CD14-positive monocyte (primary cell): ENCODE measurements around the gene ARV1. TPM values are rescaled to one million over a fixed set of nuclear protein-coding genes. Genes with fewer than 3 reads are reported as not detected.

Source experiments
- DNase-seq, 3 donors: peaks; one replicate each; pipeline ENCODE4 v3.0.0-alpha.2; 2011 to 2022
- H2AFZ ChIP-seq: 2 replicates; pipeline ENCODE4 v1.6.0; 2012; ENCODE audit warnings: mild to moderate bottlenecking, low read depth, low read length, inconsistent platforms; ENCODE audit not compliant: insufficient read depth, poor library complexity, severe bottlenecking
- H3K27ac ChIP-seq, 2 donors: 1 replicate in 1 of 2; 2 replicates in 1 of 2; pipeline ENCODE4 v1.5.1; 2012 to 2013; ENCODE audit warnings: low read length in 2 of 2, control low read depth in 1 of 2, inconsistent platforms in 1 of 2, low read depth in 1 of 2, mild to moderate bottlenecking in 1 of 2
- H3K27me3 ChIP-seq, 2 donors: one replicate each; pipeline versions ENCODE4 v1.6.0 to v1.6.1; 2011 to 2013; ENCODE audit warnings: low read length in 2 of 2; ENCODE audit not compliant: control insufficient read depth in 2 of 2, insufficient read depth in 2 of 2
- H3K36me3 ChIP-seq, 2 donors: replicated peaks in 1 of 2; 1 replicate in 1 of 2; 2 replicates in 1 of 2; pipeline versions ENCODE4 v1.5.1 to v1.6.1; 2012 to 2013; ENCODE audit warnings: low read length in 2 of 2, control low read depth in 1 of 2, inconsistent platforms in 1 of 2, mild to moderate bottlenecking in 1 of 2; ENCODE audit not compliant: insufficient read depth in 2 of 2, control insufficient read depth in 1 of 2
- H3K4me1 ChIP-seq, 2 donors: 1 replicate in 1 of 2; 2 replicates in 1 of 2; pipeline versions ENCODE4 v1.5.1 to v1.6.1; 2012 to 2013; ENCODE audit warnings: low read length in 2 of 2, control low read depth in 1 of 2, inconsistent platforms in 1 of 2, mild to moderate bottlenecking in 1 of 2, moderate library complexity in 1 of 2; ENCODE audit not compliant: insufficient read depth in 2 of 2, control insufficient read depth in 1 of 2
- H3K4me2 ChIP-seq: replicated peaks from 2 replicates; pipeline ENCODE3; 2012; ENCODE audit warnings: low read length, moderate library complexity, mild to moderate bottlenecking; ENCODE audit not compliant: poor library complexity, severe bottlenecking; ENCODE audit errors: extremely low read depth
- H3K4me3 ChIP-seq, 3 experiments: fragments of 200-600 bp in 1 of 3; sonication (generic) in 1 of 3; replicated peaks in 1 of 3; 1 replicate in 2 of 3; 2 replicates in 1 of 3; pipeline ENCODE4 v1.5.1; 2011 to 2013; ENCODE audit warnings: low read length in 3 of 3, mild to moderate bottlenecking in 3 of 3, control low read depth in 2 of 3, low read depth in 2 of 3, inconsistent platforms in 1 of 3, moderate library complexity in 1 of 3
- H3K79me2 ChIP-seq: 2 replicates; pipeline ENCODE4 v1.6.0; 2012; ENCODE audit warnings: mild to moderate bottlenecking, control low read depth, inconsistent platforms, low read length, moderate library complexity; ENCODE audit not compliant: insufficient read depth
- H3K9ac ChIP-seq: 2 replicates; pipeline ENCODE4 v1.6.0; 2017; ENCODE audit warnings: low read length, mild to moderate bottlenecking; ENCODE audit not compliant: insufficient read depth, poor library complexity, severe bottlenecking
- H3K9me3 ChIP-seq, 2 donors: replicated peaks in 1 of 2; 1 replicate in 1 of 2; 2 replicates in 1 of 2; pipeline versions ENCODE4 v1.5.1 to v1.6.1; 2012 to 2013; ENCODE audit warnings: low read length in 2 of 2, control low read depth in 1 of 2; ENCODE audit not compliant: control insufficient read depth in 1 of 2, insufficient read depth in 1 of 2
- H4K20me1 ChIP-seq: 2 replicates; pipeline ENCODE4 v1.6.0; 2012; ENCODE audit warnings: mild to moderate bottlenecking, low read length, control low read depth, moderate library complexity; ENCODE audit not compliant: insufficient read depth
- H3K27ac Mint-ChIP-seq, 7 donors: one replicate each; pipeline ENCODE4 v1.8.0; 2020; ENCODE audit warnings: mild to moderate bottlenecking in 7 of 7, mixed read lengths in 7 of 7, moderate library complexity in 6 of 7, inconsistent platforms in 2 of 7
- H3K27me3 Mint-ChIP-seq, 3 donors: one replicate each; pipeline ENCODE4 v1.8.0; 2021 to 2022; ENCODE audit warnings: low read depth in 3 of 3, mild to moderate bottlenecking in 3 of 3, mixed read lengths in 3 of 3, moderate library complexity in 3 of 3, inconsistent platforms in 1 of 3
- H3K36me3 Mint-ChIP-seq, 2 donors: one replicate each; pipeline ENCODE4 v1.8.0; 2020; ENCODE audit warnings: mixed read lengths in 2 of 2, inconsistent platforms in 1 of 2, mild to moderate bottlenecking in 1 of 2
- H3K4me1 Mint-ChIP-seq: one replicate; pipeline ENCODE4 v1.8.0; 2020; ENCODE audit warnings: mild to moderate bottlenecking, mixed read lengths
- H3K4me3 Mint-ChIP-seq, 2 donors: one replicate each; pipeline ENCODE4 v1.8.0; 2020; ENCODE audit warnings: mild to moderate bottlenecking in 2 of 2, mixed read lengths in 2 of 2, moderate library complexity in 1 of 2
- H3K9me3 Mint-ChIP-seq, 7 donors: one replicate each; pipeline ENCODE4 v1.8.0; 2020 to 2022; ENCODE audit warnings: mixed read lengths in 7 of 7, mild to moderate bottlenecking in 6 of 7, moderate library complexity in 6 of 7, inconsistent platforms in 2 of 7
- WGBS: methylation state at CpG from one replicate; pipeline ENCODE4 v1.1.5; 2013; ENCODE audit warnings: missing lambda C conversion rate; ENCODE audit not compliant: insufficient coverage; 5-methylcytosine and 5-hydroxymethylcytosine counted together
- intact Hi-C, 2 donors: fragments of 100-400 bp; cut with micrococcal nuclease; formaldehyde crosslinking; loops; one replicate each; pipeline versions ENCODE4 v1.15.0 to v1.15.1; 2023
- polyA plus RNA-seq, 3 donors: library from polyadenylated mRNA; depleted of rRNA in 1 of 3; unstranded in 2 of 3; stranded (reverse) in 1 of 3; fragments of 300-500 nt in 2 of 3; fragments of >200 nt in 1 of 3; fragmentation: Illumina TruSeq in 2 of 3; gene quantifications; 1 replicate in 2 of 3; 2 replicates in 1 of 3; pipeline ENCODE4 v1.2.3, GENCODE V29; 2012 to 2021
- TF ChIP-seq, protein P1 (sequence below): fragments of 200-600 bp; IDR thresholded peaks from one replicate; pipeline ENCODE4 v1.8.0; 2022; ENCODE audit warnings: antibody characterized with exemption, mild to moderate bottlenecking

Gene ARV1
- polyA plus RNA-seq, 3 donors: 7.7 to 19.2 (median 15.0) TPM

DNA sequence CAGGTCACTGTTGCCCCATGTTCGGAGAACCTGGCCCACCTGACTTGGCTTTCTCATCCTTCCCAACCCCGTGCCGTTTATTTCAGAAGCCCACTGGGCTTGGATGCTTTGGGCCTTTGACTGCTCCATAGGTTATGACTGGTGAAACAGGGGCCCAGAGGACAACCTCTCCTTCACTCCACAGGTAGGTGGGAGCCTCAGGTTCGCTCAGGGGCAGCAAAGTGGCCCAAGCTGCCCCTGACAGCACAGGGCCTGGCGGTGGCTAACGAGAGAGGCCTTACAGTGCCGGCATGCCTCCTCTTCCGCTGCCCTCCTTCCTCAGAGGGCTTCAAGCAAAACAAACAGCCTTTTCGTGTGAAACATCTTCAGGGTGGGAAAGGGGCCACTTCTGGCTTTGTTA is 44.3 kb downstream of the ARV1 start:
- Mint-ChIP-seq H3K27ac (peak overlapping the region in 1 of 7 donors; percentile 53), H3K4me1 (peaks cover 34% of the 10 kb centered on the region), H3K36me3 (peaks cover 6 to 10% of the 10 kb centered on the region in 2 donors), H3K9me3 (peaks cover 0 to 2% (median 1%) of the 10 kb centered on the region in 7 donors), H3K4me3 (no peak overlapping the region), H3K27me3 (peaks cover 0 to 10% (median 3%) of the 10 kb centered on the region in 3 donors)
- Histone ChIP-seq H4K20me1 (no peaks in the 10 kb centered on the region), H3K4me2 (no peak overlapping the region), H3K36me3 (no peaks in the 10 kb centered on the region), H3K9me3 (no peaks in the 10 kb centered on the region), H3K4me3 (no peak overlapping the region), H3K9ac (no peak overlapping the region), H3K4me1 (peaks cover 27 to 29% of the 10 kb centered on the region in 2 donors), H3K27me3 (no peaks in the 10 kb centered on the region), H2AFZ (no peak overlapping the region), H3K27ac (no peak overlapping the region), H3K79me2 (no peaks in the 10 kb centered on the region)
- intact Hi-C loops: no loop called here
- TF ChIP-seq, protein P1, sequence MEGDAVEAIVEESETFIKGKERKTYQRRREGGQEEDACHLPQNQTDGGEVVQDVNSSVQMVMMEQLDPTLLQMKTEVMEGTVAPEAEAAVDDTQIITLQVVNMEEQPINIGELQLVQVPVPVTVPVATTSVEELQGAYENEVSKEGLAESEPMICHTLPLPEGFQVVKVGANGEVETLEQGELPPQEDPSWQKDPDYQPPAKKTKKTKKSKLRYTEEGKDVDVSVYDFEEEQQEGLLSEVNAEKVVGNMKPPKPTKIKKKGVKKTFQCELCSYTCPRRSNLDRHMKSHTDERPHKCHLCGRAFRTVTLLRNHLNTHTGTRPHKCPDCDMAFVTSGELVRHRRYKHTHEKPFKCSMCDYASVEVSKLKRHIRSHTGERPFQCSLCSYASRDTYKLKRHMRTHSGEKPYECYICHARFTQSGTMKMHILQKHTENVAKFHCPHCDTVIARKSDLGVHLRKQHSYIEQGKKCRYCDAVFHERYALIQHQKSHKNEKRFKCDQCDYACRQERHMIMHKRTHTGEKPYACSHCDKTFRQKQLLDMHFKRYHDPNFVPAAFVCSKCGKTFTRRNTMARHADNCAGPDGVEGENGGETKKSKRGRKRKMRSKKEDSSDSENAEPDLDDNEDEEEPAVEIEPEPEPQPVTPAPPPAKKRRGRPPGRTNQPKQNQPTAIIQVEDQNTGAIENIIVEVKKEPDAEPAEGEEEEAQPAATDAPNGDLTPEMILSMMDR: no peak
- DNase-seq: no peak
- WGBS: 97% methylated on average over 7 of the region's 9 CpGs

DNA sequence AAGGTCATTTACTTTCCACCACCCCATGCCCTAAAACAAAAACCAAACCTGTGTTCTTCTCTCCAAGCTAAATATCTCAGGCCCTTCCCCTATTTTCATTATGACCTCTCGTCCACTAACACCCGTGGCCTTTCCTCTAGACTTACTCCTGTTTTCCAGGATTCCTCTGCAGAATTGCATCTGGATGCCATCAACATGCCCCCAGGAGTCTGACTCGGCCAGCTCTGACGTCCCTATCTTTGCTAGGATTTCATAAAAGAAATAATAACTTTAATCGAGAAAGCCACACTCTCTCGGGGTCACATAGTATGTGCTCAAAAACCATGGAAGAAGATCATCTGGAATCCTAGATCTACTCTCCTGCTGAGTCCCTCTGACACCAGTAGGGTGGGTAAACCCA is 47.7 kb downstream of the ARV1 start:
- no peak overlapping the region for H2AFZ ChIP-seq
- H3K27me3 ChIP-seq: no peaks in the 10 kb centered on the region
- H3K4me2 ChIP-seq: no peak overlapping the region
- Mint-ChIP-seq H3K4me1 (peaks cover 18% of the 10 kb centered on the region), H3K27me3 (peaks cover 2 to 12% (median 2%) of the 10 kb centered on the region in 3 donors), H3K9me3 (peaks cover 0 to 2% (median 0%) of the 10 kb centered on the region in 7 donors), H3K27ac (no peak overlapping the region), H3K4me3 (no peak overlapping the region), H3K36me3 (peaks cover 6 to 9% of the 10 kb centered on the region in 2 donors)
- intact Hi-C loops: no loop called here
- WGBS: 95% methylated on average over 2 of the region's 6 CpGs
- H3K4me1 ChIP-seq: peaks cover 12 to 13% of the 10 kb centered on the region in 2 donors
- no peaks in the 10 kb centered on the region for H3K9me3 ChIP-seq
- no peaks in the 10 kb centered on the region for H3K79me2 ChIP-seq
- no peak overlapping the region for H3K4me3 ChIP-seq
- H3K36me3 ChIP-seq: no peaks in the 10 kb centered on the region
- TF ChIP-seq, protein P1: no peak
- no peak for DNase-seq
- H3K27ac ChIP-seq: no peak overlapping the region
- H4K20me1 ChIP-seq: no peaks in the 10 kb centered on the region
- H3K9ac ChIP-seq: no peak overlapping the region
